Esophagus muscularis mucosa (tissue), 4 donors: ENCODE measurements around the gene EDDM13. TPM values are rescaled to one million over a fixed set of nuclear protein-coding genes. Genes with fewer than 3 reads are reported as not detected.

ENCODE experiments used
- DNase-seq: peaks from one replicate; pipeline ENCODE4 v3.0.0-alpha.2; 2017; ENCODE audit errors: extremely low spot score
- H3K27ac ChIP-seq, 4 donors: fragments of 200-600 bp; sonication (generic); replicated peaks in 1 of 4; 1 replicate in 3 of 4; 2 replicates in 1 of 4; pipeline ENCODE4 v1.5.1; 2016 to 2019; ENCODE audit warnings: mild to moderate bottlenecking in 1 of 4
- H3K27me3 ChIP-seq, 4 donors: fragments of 200-600 bp; sonication (generic); one replicate each; pipeline versions ENCODE4 v1.5.1 to v1.6.0; 2016 to 2019
- H3K36me3 ChIP-seq, 4 donors: fragments of 200-600 bp; sonication (generic); one replicate each; pipeline ENCODE4 v1.5.1; 2016 to 2019
- H3K4me1 ChIP-seq, 4 donors: fragments of 200-600 bp; sonication (generic); one replicate each; pipeline ENCODE4 v1.5.1; 2016 to 2019
- H3K4me3 ChIP-seq, 4 donors: fragments of 200-600 bp; sonication (generic); 1 replicate in 2 of 4; 2 replicates in 2 of 4; pipeline ENCODE4 v1.5.1; 2016 to 2019; ENCODE audit warnings: mild to moderate bottlenecking in 4 of 4, moderate library complexity in 1 of 4
- H3K9me3 ChIP-seq, 4 donors: fragments of 200-600 bp; sonication (generic); 1 replicate in 3 of 4; 2 replicates in 1 of 4; pipeline ENCODE4 v1.5.1; 2016 to 2019
- EP300 ChIP-seq: sonication (generic); formaldehyde crosslinking; IDR thresholded peaks from one replicate; pipeline ENCODE4 v1.6.1; 2017; ENCODE audit warnings: antibody characterized with exemption
- POLR2A ChIP-seq: fragments of 450-650 bp; IDR thresholded peaks from one replicate; pipeline ENCODE4 v1.6.1; 2017; ENCODE audit warnings: antibody characterized with exemption, moderate library complexity, mild to moderate bottlenecking, low read depth
- POLR2AphosphoS5 ChIP-seq, 2 donors: sonication (generic); formaldehyde crosslinking; IDR thresholded peaks; one replicate each; pipeline ENCODE4 v1.6.1; 2017; ENCODE audit warnings: antibody characterized with exemption in 2 of 2
- WGBS: methylation state at CpG from one replicate; pipeline ENCODE4 v1.1.5; 2018; 5-methylcytosine and 5-hydroxymethylcytosine counted together
- intact Hi-C: fragments of 100-400 bp; cut with DNase I; formaldehyde crosslinking; loops from one replicate; pipeline ENCODE4 v1.15.1; 2023
- total RNA-seq, 4 donors: library from RNA; depleted of rRNA; stranded (reverse); fragments of >200 nt; gene quantifications; one replicate each; pipeline versions ENCODE4 v1.1.0 to v1.2.1, GENCODE V29; 2016
- TF ChIP-seq, protein P1 (sequence below), 3 experiments: fragments of 200-600 bp in 2 of 3; fragments of 450-650 bp in 1 of 3; sonication (generic) in 2 of 3; IDR thresholded peaks; one replicate each; pipeline ENCODE4 v1.5.1; 2017 to 2019; ENCODE audit warnings: antibody characterized with exemption in 3 of 3, mild to moderate bottlenecking in 2 of 3, moderate library complexity in 1 of 3

Gene EDDM13
- total RNA-seq, 4 donors from 2014 or later = 2.9 TPM; not detected in 3

DNA sequence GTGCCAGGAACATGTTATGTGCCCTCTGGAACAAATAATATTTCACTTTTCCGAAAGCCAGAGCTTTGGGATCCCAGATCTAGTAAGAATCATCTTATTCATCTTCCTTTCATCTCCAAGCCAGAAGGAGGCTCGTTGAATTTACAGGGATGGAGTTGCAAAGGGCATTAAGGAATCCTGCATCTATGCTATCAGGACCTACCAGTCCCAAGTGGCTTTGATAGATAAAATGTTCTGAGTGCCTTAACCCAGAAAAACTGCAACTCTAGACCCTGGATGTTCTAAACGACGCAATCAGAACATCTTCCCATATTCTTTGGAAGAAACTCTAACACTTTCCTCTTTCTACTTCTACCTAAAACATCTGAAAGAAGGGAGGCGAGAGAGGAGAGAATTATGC, 9.2 kb upstream of the EDDM13 start:
- WGBS = 96% methylated on average over 5 of the region's 5 CpGs
- no peak for DNase-seq
- Histone ChIP-seq H3K9me3 (no peaks in the 10 kb centered on the region), H3K27ac (no peak overlapping the region), H3K36me3 (no peaks in the 10 kb centered on the region), H3K4me3 (no peak overlapping the region), H3K27me3 (peaks cover 0 to 3% (median 0%) of the 10 kb centered on the region in 4 donors), H3K4me1 (no peaks in the 10 kb centered on the region)
- intact Hi-C loops = no loop called here
- TF ChIP-seq POLR2AphosphoS5 (IDR thresholded peaks at IDR 0.05) (no peak), EP300 (no peak), POLR2A (no peak)
- TF ChIP-seq, protein P1, sequence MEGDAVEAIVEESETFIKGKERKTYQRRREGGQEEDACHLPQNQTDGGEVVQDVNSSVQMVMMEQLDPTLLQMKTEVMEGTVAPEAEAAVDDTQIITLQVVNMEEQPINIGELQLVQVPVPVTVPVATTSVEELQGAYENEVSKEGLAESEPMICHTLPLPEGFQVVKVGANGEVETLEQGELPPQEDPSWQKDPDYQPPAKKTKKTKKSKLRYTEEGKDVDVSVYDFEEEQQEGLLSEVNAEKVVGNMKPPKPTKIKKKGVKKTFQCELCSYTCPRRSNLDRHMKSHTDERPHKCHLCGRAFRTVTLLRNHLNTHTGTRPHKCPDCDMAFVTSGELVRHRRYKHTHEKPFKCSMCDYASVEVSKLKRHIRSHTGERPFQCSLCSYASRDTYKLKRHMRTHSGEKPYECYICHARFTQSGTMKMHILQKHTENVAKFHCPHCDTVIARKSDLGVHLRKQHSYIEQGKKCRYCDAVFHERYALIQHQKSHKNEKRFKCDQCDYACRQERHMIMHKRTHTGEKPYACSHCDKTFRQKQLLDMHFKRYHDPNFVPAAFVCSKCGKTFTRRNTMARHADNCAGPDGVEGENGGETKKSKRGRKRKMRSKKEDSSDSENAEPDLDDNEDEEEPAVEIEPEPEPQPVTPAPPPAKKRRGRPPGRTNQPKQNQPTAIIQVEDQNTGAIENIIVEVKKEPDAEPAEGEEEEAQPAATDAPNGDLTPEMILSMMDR (IDR thresholded peaks at IDR 0.05) = no peak

DNA sequence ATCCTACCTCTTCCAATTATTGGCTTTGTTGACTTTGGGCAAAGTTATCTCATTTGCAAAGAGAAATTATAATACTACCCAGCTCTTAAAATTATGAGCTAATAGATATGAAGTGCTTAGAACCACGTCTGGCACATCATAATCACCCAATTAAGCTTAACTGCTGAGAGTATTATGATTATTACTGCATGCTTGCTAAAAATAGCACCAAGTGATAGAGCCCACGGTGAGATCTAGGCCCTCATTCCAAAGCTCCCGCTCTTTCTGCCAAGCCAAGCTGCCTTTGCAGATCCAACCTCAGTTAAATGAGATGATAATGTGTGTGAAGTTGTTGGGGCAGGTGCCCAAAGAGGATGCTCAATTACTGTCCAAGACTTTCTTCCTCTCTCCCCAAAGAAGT, 6.5 kb upstream of the EDDM13 start:
- WGBS = 60% methylated on average over 3 of the region's 3 CpGs
- intact Hi-C loops = no loop called here

DNA sequence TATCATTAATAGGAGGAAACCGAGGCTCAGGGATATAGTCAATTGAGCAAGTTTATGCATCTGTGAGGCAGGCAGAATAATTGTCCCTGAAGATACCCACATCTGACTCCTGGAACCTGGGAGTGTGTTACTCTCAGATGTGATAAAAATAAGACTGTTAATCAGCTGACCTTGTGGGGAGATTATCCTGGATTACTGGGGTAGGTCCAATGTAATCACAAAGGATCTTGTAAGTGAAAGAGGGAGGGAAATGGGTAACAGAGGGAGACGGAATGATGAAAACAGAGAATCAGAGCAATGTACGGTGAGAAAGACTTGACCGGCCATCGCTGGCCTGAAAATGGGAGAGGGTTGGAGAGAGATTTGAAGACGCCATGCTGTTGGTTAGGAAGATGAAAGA, 3.2 kb upstream of the EDDM13 start:
- H3K4me3 ChIP-seq = no peak overlapping the region
- H3K36me3 ChIP-seq = no peaks in the 10 kb centered on the region
- no peak for DNase-seq
- no peaks in the 10 kb centered on the region for H3K4me1 ChIP-seq
- H3K27me3 ChIP-seq = no peaks in the 10 kb centered on the region
- H3K27ac ChIP-seq = no peak overlapping the region
- no peaks in the 10 kb centered on the region for H3K9me3 ChIP-seq
- intact Hi-C loops = no loop called here
- no peak for TF ChIP-seq POLR2A
- no peak for TF ChIP-seq EP300
- no peak for TF ChIP-seq POLR2AphosphoS5 (IDR thresholded peaks at IDR 0.05)
- TF ChIP-seq, protein P1 (IDR thresholded peaks at IDR 0.05) = no peak
- 94% methylated on average over 6 of the region's 6 CpGs for WGBS

More for the DNA sequence above, 6.5 kb upstream of the EDDM13 start:
- H3K36me3 ChIP-seq = no peaks in the 10 kb centered on the region
- H3K9me3 ChIP-seq = no peaks in the 10 kb centered on the region
- H3K27me3 ChIP-seq = no peaks in the 10 kb centered on the region
- H3K27ac ChIP-seq = no peak overlapping the region
- no peaks in the 10 kb centered on the region for H3K4me1 ChIP-seq
- TF ChIP-seq EP300 (no peak), POLR2AphosphoS5 (IDR thresholded peaks at IDR 0.05) (no peak), POLR2A (no peak)
- TF ChIP-seq, protein P1 (IDR thresholded peaks at IDR 0.05) = no peak
- H3K4me3 ChIP-seq = no peak overlapping the region
- no peak for DNase-seq

DNA sequence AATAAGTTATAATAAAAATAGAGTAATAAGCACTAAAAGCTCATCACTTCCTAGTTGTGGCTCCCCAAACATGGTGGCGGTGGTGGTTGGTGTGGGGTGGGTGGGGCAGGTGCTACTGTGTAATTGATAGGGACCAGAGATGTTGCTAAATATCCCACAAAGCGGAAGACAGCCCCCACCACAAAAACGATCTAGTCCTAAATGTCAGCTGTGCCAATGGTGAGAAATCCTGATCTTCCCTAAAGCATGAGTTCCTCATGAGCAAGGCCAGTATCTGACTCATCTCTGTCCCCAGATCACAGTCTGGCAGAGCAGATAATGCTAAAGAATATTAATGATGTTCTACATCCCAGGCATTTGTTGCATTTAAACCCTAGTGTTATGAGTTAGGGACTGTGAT, 1.9 kb upstream of the EDDM13 start:
- no peaks in the 10 kb centered on the region for H3K27me3 ChIP-seq
- no peak for TF ChIP-seq POLR2AphosphoS5 (IDR thresholded peaks at IDR 0.05)
- no peak for TF ChIP-seq POLR2A
- no peak for TF ChIP-seq EP300
- TF ChIP-seq, protein P1 (IDR thresholded peaks at IDR 0.05) = no peak
- no peak overlapping the region for H3K27ac ChIP-seq
- WGBS = 79% methylated on average over 3 of the region's 3 CpGs
- intact Hi-C loops = no loop called here
- H3K4me3 ChIP-seq = no peak overlapping the region
- no peak for DNase-seq
- no peaks in the 10 kb centered on the region for H3K4me1 ChIP-seq
- no peaks in the 10 kb centered on the region for H3K36me3 ChIP-seq
- no peaks in the 10 kb centered on the region for H3K9me3 ChIP-seq

DNA sequence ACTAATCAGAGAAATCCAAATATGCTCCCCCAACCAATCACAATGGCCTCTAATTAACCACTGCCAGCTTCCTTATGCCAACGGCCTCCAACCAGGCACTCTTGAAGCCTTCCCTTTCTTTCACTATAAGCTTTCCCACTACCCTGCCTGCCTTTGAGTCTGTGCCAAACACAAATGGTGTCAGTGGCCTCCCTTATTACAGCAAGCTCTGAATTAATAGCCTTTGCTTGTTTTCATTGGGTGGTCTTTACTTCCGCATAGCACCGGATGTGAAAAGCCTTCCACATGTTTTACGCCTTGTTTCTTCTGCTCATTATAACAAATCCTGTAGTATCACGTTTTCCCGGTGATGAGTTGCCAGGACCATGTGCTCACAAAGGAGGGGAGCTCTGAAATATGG, 1.4 kb upstream of the EDDM13 start:
- Histone ChIP-seq H3K4me1 (no peaks in the 10 kb centered on the region), H3K4me3 (no peak overlapping the region), H3K27me3 (no peaks in the 10 kb centered on the region), H3K36me3 (no peaks in the 10 kb centered on the region), H3K9me3 (no peaks in the 10 kb centered on the region), H3K27ac (no peak overlapping the region)
- TF ChIP-seq, protein P1 (IDR thresholded peaks at IDR 0.05) = no peak
- TF ChIP-seq POLR2A = no peak
- TF ChIP-seq POLR2AphosphoS5 (IDR thresholded peaks at IDR 0.05) = no peak
- no peak for TF ChIP-seq EP300
- DNase-seq = no peak
- intact Hi-C loops = no loop called here
- WGBS = 64% methylated on average over 6 of the region's 6 CpGs
